GM18499 (cell line): ENCODE data around the gene TP63.
"Not testable (repeated sequence)": the region's sequence is repeated elsewhere in the genome, so short reads cannot be mapped to it uniquely, and the experiment has no call there.

Source experiments
- ATAC-seq: cut with Tn5 transposase; IDR thresholded peaks from one replicate; pipeline ENCODE4 v1.9.1; 2021; ENCODE audit warnings: moderate number of reproducible peaks; ENCODE audit not compliant: insufficient read depth, unreplicated experiment

Gene TP63

DNA sequence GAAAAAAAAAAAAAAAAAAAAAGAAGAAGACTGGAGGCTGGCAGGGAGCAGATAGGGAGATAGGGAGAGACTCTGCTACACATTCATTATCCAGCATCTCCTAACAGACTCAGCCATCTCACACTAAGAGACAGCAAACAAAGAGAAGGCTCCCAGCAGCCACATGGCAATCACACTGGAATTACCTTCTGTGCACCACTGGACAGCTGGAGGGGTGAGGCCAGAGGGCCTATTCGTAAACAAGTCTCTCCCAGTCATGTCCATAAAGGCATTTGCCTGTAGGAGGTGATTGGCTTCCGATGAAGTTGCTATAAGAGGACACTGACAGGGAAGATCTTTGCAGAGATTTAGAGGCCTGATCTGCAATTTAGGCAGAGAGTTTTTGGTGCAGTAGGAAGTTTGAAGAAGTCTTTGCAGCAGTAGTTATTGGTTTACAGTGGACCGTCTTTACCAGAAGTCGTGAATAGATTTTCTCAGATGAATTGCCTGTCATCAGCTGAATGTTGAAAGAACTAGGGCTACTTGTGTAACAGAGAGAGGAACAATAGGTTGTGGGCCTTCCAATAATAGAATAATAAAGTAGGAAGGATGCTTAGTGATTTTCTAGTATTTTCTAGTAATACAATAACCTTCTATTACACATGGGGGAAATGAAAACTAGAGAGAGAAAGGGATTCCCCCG lies 89.7 kb downstream of the TP63 start:
- ATAC-seq: no peak

DNA sequence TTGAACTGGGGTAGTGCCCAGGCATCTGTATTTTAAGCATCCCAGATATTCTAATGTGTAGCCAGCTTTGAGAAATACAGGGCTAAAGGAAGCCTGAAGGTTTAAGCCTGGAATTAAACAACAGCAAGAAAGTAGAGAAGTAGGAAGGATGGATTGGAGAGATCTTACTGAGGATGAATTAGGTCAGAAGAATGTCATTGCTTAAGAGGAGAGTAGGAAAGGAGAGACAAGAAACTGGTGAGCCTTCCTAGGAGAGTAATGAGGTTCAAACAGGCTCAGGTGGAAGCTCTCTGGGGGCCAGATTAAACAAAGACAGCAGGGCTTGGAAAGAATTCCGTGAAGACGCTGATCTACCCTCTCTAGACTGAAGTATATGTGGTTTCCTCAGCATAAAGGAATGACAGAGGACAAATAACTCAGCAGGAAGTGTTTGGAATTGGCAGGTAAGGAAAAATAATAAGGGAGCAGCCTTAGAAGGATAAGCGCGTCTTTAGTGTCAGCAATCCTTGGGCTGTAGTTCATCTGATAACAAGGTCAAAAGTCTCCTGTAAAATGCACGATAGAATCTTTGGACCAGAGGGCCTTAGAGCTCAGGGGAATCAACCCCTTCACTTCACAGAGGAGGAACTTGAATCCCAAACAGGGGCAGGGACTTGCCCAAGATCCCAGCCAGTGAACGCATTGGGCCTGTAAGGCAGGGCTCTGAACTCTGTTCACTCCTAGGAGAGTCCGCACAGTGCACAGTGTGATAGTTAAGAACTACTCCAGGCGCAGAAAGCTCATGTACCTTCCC lies 90.9 kb downstream of the TP63 start:
- no peak for ATAC-seq

DNA sequence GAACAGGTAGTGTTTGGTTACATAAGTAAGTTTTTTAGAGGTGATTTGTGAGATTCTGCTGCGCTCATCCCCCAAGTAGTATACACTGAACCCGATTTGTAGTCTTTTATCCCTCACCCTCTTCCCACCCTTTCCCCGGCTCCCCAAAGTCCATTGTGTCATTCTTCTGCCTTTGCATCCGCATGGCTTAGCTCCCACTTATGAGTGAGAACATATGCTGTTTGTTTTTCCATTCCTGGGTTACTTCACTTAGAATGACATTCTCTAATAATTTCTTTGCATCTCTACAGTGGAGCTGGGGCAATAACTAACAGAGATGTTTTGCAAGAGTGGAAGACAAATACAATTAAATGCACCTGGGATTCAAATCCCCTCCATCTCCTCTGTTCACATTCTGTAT lies 93.2 kb downstream of the TP63 start:
- no peak for ATAC-seq

DNA sequence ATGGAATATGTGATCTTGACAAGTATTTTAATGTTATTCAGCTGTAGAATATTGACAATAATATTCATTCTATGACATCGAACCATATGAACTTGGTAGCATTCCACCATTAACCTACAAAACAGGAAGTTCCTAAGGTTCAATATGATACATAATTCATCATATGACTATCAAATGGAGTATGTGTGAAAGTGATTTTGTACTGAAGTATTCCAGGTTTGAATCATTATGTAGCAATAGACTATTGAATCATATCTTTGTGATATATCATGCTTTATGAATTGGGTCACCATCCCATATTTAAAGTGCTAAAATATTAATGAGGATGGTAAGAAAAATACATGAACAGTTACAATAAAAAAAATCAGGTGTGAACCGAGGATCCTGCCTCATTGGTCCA lies 95.1 kb downstream of the TP63 start:
- ATAC-seq: no peak

DNA sequence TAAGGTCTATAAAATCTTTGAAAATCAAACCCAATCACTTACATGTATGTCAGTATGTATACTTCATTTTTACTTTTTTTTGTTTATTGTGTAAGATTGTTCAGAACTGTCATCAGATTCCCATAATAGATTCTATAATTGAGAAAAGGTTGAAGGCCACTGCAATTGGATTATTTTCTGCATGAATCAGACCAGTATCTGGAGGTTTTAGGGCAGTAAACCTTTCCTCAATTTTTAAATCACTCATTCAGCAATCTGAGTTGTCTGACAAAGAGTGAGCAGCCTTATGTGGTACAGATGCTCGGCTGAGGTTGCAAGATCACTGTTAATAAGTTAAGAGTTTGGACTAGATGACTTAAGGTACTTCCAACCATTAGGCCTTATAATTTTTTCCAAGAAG lies 96.0 kb downstream of the TP63 start:
- no peak for ATAC-seq

DNA sequence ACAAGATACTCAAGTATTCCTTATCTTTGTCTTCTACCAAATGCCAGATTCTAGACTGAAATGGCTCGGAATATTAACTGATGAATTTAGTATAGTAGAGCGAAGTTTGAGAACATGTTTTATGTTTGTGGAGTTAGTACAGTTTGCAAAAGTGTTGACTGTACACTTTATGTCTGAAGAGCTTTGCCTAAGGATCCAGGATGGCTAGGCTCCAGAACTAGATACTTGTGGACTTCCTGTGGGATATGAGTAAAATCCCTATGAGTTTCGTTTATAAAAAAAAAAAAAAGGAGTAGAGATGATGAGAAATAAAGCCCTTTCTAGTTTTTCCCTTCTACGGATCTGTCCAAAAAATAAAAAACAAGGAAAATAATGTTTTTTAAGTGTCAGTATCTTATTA lies 96.7 kb downstream of the TP63 start:
- no peak for ATAC-seq

DNA sequence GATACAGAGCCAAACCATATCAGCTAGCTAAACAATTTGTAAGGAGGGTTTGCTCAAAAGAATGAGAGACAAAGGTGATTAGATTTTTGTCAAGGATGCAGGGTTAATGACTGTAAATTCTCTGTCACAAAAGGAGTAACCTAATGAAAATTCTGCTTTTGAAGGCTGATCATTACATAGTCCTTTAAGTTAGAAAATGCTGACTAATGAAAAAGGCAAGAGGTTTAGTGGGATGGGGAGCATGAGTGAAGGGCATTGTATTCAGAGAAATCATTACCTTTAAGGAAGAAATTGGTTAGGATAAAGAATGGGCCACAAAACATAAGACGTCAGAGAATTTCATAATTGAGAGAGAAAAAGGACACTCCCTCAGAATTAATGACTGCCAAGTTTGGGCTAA lies 97.7 kb downstream of the TP63 start:
- no peak for ATAC-seq

DNA sequence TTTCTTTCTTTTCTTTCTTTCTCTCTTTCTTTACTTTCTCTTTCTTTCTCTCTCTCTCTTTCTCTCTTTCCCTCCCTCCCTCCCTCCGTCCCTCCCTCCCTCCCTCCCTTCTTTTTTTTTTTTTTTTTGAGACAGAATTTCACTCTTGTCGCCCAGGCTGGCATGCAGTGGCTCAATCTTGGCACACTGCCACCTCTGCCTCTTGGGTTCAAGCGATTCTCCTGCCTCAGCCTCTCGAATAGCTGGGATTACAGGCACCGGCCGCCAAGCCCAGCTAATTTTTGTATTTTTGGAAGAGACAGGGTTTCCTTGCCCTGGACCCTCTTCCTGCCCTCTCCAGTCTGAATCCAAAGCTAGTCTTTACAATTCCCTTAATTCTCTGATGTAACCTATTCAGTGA lies 102.9 kb downstream of the TP63 start:
- ATAC-seq: no peak

DNA sequence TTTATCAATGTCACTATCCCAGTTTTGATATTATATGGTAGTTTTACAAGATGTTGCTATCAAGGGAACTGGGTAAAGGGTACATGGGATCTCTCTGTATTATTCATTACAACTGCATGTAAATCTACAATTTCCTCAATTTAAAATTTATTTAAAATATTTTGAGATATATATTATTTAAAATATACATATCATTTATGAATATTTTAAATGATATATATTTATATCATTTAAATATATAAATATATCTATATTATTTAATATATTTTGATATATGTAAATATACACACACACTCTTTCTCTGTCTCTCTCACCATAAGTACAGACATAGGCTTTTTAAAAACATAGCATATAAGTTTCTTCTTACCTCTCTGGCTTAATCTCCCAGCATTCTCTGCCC lies 104.7 kb downstream of the TP63 start:
- ATAC-seq: no peak

DNA sequence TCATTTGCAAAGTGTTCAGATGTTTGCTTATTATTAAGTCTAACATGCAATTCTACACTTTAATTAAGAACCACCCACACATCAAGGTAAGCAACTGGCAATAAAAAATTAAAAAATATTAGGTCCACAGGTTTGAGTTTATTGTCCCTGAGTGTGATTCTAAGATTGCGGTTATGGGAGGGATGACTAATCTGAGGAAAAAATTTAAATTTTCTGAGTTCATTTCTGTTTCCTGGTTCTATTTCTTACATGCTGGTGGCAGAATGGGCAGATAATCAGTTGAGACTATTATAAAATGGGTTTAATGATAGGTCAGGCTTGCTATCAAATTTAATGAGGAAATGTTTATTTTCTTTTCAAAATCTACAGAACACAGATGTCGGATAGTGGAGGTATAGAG lies 105.9 kb downstream of the TP63 start:
- no peak for ATAC-seq

DNA sequence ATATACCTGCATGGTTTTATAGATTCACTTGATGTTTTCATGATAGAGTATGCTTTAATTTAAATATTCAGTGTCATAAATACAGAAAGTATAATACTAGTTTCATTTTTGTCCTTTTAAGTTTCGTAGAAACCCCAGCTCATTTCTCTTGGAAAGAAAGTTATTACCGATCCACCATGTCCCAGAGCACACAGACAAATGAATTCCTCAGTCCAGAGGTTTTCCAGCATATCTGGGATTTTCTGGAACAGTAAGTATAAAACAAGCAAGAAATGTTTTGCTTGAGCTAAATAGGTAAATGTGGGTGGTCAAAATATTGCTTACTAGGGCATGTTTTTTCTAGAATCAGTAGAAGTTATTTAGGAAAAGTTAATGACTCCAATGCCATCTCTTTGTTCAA lies 106.4 kb downstream of the TP63 start:
- no peak for ATAC-seq

DNA sequence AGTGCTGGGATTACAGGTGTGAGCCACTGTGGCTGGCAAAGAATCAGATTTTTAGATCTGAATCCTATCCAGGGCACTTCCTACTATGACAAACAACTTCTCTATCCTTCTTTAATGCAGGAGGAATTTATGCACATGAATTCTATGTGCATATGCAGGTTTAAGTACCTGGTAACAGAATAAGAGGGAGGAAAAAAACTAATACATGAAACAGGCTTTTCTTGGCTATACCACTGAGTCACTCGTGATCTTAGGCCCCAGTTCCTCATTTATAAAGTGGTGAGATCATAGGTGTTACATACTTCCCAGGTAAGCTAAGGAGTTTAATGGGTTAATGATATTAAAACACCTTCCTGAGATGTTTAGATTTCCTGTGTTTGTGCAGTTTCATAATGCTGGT lies 108.2 kb downstream of the TP63 start:
- no peak for ATAC-seq

DNA sequence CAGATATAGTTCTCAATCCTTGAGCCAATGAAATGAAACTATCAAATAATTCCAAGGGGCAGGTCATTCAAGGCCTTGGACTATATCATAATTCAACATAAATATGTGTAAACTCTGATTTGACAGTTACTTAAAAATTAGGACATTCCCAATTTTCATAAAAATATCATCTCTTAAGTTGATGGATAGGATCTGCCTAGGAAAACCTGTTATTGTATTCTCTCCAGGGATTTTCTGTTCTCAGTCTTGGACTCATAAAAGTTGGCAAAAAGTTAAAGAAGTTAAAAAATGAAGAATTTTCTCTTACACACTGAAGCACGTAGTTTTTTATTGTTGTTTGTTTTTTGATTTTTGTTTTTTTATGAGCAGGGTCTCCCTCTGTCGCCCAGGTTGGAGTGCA lies 109.0 kb downstream of the TP63 start:
- ATAC-seq: no peak

DNA sequence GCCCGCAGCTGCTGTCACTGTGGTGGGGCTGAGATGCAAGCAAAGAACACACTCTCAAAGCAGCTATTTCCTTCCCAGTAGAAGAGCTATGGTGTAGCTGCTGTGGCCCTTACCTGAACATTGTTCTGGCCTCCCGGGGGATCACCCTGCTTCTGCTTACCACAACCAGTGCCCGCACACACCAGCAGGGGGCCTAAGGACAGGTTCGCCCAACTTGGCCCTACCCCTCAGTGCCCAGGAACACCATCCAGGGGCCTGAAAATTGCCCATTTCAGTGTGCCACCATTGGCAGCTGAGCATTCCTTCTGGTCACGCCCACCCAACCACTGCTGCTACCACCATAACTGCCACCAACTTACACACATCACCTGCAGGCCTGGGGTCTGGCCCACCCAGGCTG lies 113.0 kb downstream of the TP63 start:
- no peak for ATAC-seq

DNA sequence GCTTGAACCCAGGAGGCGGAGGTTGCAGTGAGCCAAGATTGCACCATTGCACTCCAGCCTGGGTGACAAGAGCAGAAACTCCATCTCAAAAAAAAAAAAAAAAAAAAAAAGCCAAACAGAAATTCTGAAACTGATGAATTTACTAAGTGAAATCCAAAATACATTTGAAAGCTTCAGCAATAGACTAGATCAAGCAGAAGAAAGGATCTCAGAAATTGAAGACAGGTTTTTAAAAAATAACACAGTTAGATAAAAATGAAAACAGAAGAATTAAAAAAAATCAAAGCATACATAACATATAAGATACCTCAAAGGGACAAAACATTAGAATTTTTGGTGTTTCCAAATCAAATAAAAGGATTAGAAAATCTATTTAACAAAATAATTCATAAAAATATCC lies 114.4 kb downstream of the TP63 start:
- ATAC-seq: no peak

DNA sequence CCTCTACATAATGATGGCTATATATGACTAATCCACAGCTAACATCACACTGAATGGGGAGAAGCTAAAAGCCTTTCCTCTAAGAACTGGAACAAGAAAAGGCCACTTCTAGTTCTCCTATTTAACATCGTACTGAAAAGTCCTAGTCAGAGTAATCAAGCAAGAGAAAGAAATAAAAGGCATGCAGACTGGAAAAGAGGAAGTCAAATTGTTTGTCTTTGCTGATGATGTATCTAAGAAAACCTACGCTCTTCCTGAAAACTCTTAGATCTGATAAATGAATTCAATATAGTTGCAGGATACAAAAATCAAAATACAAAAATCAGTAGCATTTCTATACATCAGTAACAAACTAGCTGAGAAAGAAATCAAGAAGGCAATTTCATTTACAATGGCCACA lies 116.9 kb downstream of the TP63 start:
- no peak for ATAC-seq

DNA sequence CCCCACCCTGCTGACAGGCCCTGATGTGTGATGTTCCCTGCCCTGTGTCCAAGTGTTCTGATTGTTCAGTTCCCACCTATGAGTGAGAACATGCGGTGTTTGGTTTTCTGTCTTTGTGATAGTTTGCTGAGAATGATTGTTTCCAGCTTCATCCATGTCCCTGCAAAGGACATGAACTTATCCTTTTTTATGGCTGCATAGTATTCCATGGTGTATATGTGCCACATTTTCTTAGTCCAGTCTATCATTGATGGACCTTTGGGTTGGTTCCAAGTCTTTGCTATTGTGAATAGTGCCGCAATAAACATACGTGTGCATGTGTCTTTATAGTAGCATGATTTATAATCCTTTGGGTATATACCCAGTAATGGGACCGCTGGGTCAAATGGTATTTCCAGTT lies 119.8 kb downstream of the TP63 start:
- not testable (repeated sequence) for ATAC-seq

DNA sequence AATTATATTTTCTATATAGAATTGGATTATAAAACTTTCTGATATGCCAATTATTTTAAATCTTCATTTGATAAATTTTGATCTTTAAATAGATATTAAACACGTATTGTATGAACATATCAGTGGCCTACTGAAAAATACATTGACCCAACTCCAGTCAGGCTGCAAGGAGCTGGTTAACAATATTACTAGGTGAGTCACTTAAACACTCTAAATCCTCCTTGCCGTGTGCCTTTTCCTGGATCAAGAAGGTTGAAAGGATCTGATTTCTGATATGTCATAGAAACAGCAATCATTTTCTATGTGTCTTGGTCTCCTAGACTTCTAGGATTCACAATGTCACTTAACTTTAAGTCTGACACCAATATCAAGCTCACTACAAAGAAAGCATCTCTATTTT lies 123.2 kb downstream of the TP63 start:
- no peak for ATAC-seq

DNA sequence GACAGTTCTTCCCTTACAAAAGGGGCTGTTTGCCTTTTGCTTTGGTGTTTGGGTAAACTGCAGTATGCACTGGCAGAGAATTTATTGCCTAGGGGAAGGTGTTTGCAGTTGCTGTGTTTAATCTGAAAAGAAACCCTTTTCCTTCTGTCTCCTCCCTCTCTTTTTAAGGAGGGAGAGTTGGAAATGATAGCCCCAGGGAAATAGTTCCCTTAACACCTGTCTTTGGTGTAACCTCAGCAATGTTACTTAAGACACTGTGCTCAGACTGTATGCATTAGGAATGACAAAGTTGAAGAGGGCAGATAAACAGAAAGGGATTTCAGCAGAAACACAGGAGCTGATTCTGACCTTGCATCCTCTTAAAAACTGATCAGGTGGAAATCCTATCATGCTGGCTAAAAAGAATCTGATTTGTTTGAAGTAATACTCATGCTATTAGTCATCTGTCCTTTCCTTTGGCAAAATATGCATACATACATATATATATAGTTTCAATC lies 125.4 kb downstream of the TP63 start:
- no peak for ATAC-seq

DNA sequence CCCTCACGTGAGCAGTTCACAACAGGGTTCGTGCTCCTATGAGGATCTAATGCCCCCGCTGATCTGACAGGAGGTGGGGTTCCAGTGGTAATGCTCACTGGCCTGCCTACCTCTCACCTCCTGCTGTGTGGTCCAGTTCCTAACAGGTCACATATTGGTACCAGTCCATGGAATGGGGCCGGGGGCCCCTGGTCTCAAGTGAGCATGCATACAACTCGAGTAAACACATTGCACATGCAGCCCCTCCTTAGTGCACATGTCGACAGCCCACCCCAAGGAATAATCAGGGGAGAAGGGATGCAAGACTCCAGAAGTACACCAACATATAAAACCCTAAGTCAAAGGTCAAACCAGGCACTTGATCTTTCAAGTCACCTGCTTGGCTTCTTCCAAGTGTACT lies 127.0 kb downstream of the TP63 start:
- no peak for ATAC-seq

DNA sequence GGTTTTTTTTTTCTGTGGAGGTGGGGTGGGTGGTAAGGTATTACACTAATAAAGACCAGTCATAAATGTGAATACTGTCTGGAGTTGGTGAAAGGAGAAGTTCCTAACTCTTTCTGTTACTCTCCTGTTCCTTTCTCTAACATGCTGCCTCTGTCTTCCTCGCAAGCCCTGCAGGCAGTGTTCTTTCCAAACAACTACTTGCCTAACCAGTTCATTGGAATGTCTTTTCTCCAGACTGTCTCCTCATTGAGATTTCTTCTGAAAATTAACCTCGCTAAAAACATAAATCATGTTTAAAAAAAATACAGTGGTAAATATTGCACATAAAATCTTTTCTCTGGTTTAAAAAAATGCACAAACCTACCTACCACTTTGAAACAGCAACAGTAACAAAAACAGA lies 135.2 kb downstream of the TP63 start:
- no peak for ATAC-seq

DNA sequence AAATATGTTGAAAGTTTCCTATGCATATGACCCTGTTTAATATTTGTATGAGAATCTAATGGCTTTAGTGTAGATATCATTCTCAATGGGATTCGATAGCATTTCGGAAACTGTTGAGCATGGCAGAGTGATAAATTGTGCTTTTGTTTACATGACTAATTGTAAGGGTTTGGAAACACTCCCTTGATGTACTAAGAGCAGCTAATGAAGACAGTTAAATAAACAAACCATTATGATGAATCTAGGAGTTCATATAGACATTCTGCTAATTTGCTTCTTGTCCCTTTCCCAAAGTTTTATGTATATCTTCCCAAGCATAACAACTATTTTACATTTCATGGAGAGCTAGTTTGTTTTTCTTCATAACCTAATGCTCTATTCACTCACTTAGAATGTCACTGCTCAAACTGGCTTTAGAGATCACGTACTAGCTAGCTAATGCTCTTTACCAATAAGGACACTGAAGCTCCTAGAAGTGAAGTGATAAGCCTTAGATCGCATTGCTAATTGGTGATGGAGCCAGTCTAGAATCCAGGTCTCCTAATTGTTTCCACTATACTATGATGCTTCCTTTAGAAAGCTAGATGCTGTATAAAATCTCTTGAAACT lies 140.8 kb downstream of the TP63 start:
- no peak for ATAC-seq
